WTC11 (cell line): ENCODE data around the gene CDH2. TPM values are rescaled to one million over a fixed set of nuclear protein-coding genes. Genes with fewer than 3 reads are reported as not detected.

Source experiments
- ATAC-seq: fragments of 200-7000 bp; cut with Tn5 transposase; 2 replicates; pipeline ENCODE4 v1.10.0; 2021; ENCODE audit warnings: mild to moderate bottlenecking, moderate library complexity
- CTCF ChIA-PET: fragments of 300-600 bp; sonication (Branson Sonifier 250); formaldehyde crosslinking; loops from one replicate; lab custom pipeline; 2021; ENCODE audit warnings: antibody characterized with exemption; lab: Charles Lee
- POLR2A ChIA-PET: fragments of 350-600 bp; sonication (Branson Sonifier 250); formaldehyde crosslinking; loops from one replicate; lab custom pipeline; 2021; ENCODE audit warnings: antibody characterized with exemption; lab: Charles Lee
- DNase-seq: peaks from one replicate; pipeline ENCODE4 v3.0.0; 2021; ENCODE audit warnings: low spot score
- H3K27ac Mint-ChIP-seq: 2 replicates; pipeline ENCODE4 v1.8.0; 2021; ENCODE audit warnings: mixed read lengths
- H3K27me3 Mint-ChIP-seq: 2 replicates; pipeline ENCODE4 v1.8.0; 2021; ENCODE audit warnings: low read depth, mild to moderate bottlenecking, moderate library complexity, mixed read lengths
- H3K36me3 Mint-ChIP-seq: 2 replicates; pipeline ENCODE4 v1.8.0; 2021; ENCODE audit warnings: mixed read lengths
- H3K4me1 Mint-ChIP-seq: 2 replicates; pipeline ENCODE4 v1.8.0; 2022; ENCODE audit warnings: mixed read lengths
- H3K4me3 Mint-ChIP-seq: 2 replicates; pipeline ENCODE4 v1.8.0; 2021; ENCODE audit warnings: mild to moderate bottlenecking, moderate library complexity, mixed read lengths
- H3K9me3 Mint-ChIP-seq: 2 replicates; pipeline ENCODE4 v1.8.0; 2021; ENCODE audit warnings: mixed read lengths
- CBFB ChIP-seq: sonication (generic); formaldehyde crosslinking; IDR thresholded peaks from 2 replicates; pipeline ENCODE4 v1.8.1; 2022; ENCODE audit warnings: mild to moderate bottlenecking, low read depth, missing genetic modification reagents
- CREM ChIP-seq: sonication (generic); formaldehyde crosslinking; IDR thresholded peaks from 2 replicates; pipeline ENCODE4 v1.8.1; 2022; ENCODE audit warnings: mild to moderate bottlenecking, missing genetic modification reagents, moderate library complexity
- ELF4 ChIP-seq: sonication (generic); formaldehyde crosslinking; IDR thresholded peaks from 2 replicates; pipeline ENCODE4 v1.8.1; 2022; ENCODE audit warnings: low read depth, mild to moderate bottlenecking, moderate library complexity, missing genetic modification reagents
- ESRRA ChIP-seq: sonication (generic); formaldehyde crosslinking; IDR thresholded peaks from 2 replicates; pipeline ENCODE4 v1.8.1; 2022; ENCODE audit warnings: mild to moderate bottlenecking, missing genetic modification reagents, borderline replicate concordance
- ETV6 ChIP-seq: sonication (generic); formaldehyde crosslinking; IDR thresholded peaks from 2 replicates; pipeline ENCODE4 v1.8.1; 2022; ENCODE audit warnings: mild to moderate bottlenecking, missing genetic modification reagents
- FOXK1 ChIP-seq: sonication (generic); formaldehyde crosslinking; IDR thresholded peaks from 2 replicates; pipeline ENCODE4 v1.8.0; 2022; ENCODE audit warnings: mild to moderate bottlenecking, moderate library complexity, missing genetic modification reagents
- GABPB1 ChIP-seq: sonication (generic); formaldehyde crosslinking; IDR thresholded peaks from 2 replicates; pipeline ENCODE4 v1.8.1; 2023; ENCODE audit warnings: mild to moderate bottlenecking, missing genetic modification reagents
- GRHL2 ChIP-seq: fragments of 250-450 bp; sonication (Bioruptor Pico); IDR thresholded peaks from 2 replicates; pipeline ENCODE4 v1.8.0; 2022; ENCODE audit warnings: mild to moderate bottlenecking, moderate library complexity; ENCODE audit not compliant: insufficient replicate concordance, severe bottlenecking
- NFATC4 ChIP-seq: fragments of 250-450 bp; sonication (Bioruptor Pico); IDR thresholded peaks from 2 replicates; pipeline ENCODE4 v1.9.0; 2021; ENCODE audit warnings: mild to moderate bottlenecking
- NFYB ChIP-seq: sonication (generic); formaldehyde crosslinking; conservative IDR thresholded peaks from 2 replicates; pipeline ENCODE4 v1.8.0; 2022; ENCODE audit warnings: low read depth, missing genetic modification reagents
- NR1H2 ChIP-seq: sonication (generic); formaldehyde crosslinking; IDR thresholded peaks from 2 replicates; pipeline ENCODE4 v1.9.0; 2021; ENCODE audit warnings: mild to moderate bottlenecking, moderate library complexity, missing genetic modification reagents
- OVOL2 ChIP-seq: fragments of 250-450 bp; sonication (Bioruptor Pico); IDR thresholded peaks from 2 replicates; pipeline ENCODE4 v1.9.0; 2021; ENCODE audit warnings: mild to moderate bottlenecking, borderline replicate concordance
- ZNF138 ChIP-seq: sonication (generic); formaldehyde crosslinking; conservative IDR thresholded peaks from 2 replicates; pipeline ENCODE4 v1.8.1; 2022; ENCODE audit warnings: mild to moderate bottlenecking, moderate library complexity, missing genetic modification reagents
- ZNF219 ChIP-seq: sonication (generic); formaldehyde crosslinking; IDR thresholded peaks from 2 replicates; pipeline ENCODE4 v1.8.0; 2023; ENCODE audit warnings: missing genetic modification reagents, mild to moderate bottlenecking, borderline replicate concordance
- ZNF232 ChIP-seq: sonication (generic); formaldehyde crosslinking; IDR thresholded peaks from 2 replicates; pipeline ENCODE4 v1.8.0; 2022; ENCODE audit warnings: mild to moderate bottlenecking, missing genetic modification reagents
- ZNF671 ChIP-seq: fragments of 250-450 bp; sonication (Bioruptor Pico); IDR thresholded peaks from 2 replicates; pipeline ENCODE4 v1.8.0; 2021; ENCODE audit warnings: mild to moderate bottlenecking
- total RNA-seq: library from RNA; stranded (reverse); gene quantifications from 3 replicates; pipeline ENCODE4 v1.2.3, GENCODE V29; 2021
- TF ChIP-seq, protein P1 (sequence below): sonication (generic); formaldehyde crosslinking; IDR thresholded peaks from 2 replicates; pipeline ENCODE4 v1.8.0; 2023; ENCODE audit warnings: mild to moderate bottlenecking, missing genetic modification reagents
- TF ChIP-seq, protein P2 (sequence below): sonication (generic); formaldehyde crosslinking; IDR thresholded peaks from 2 replicates; pipeline ENCODE4 v1.8.0; 2022; ENCODE audit warnings: mild to moderate bottlenecking, missing genetic modification reagents
- TF ChIP-seq, protein P3 (sequence below): fragments of 250-450 bp; sonication (Bioruptor Pico); IDR thresholded peaks from 2 replicates; pipeline ENCODE4 v1.9.0; 2021; ENCODE audit warnings: mild to moderate bottlenecking
- TF ChIP-seq, protein P4 (sequence below): sonication (generic); formaldehyde crosslinking; IDR thresholded peaks from 2 replicates; pipeline ENCODE4 v1.8.1; 2022; ENCODE audit warnings: missing genetic modification reagents, borderline replicate concordance
- TF ChIP-seq, protein P5 (sequence below): sonication (generic); formaldehyde crosslinking; IDR thresholded peaks from 2 replicates; pipeline ENCODE4 v1.8.0; 2022; ENCODE audit warnings: mild to moderate bottlenecking, missing genetic modification reagents
- TF ChIP-seq, protein P6 (sequence below): sonication (generic); formaldehyde crosslinking; conservative IDR thresholded peaks from 2 replicates; pipeline ENCODE4 v1.8.1; 2023; ENCODE audit warnings: mild to moderate bottlenecking, low read depth, missing genetic modification reagents, moderate library complexity
- TF ChIP-seq, protein P7 (sequence below): sonication (generic); formaldehyde crosslinking; IDR thresholded peaks from 2 replicates; pipeline ENCODE4 v1.8.1; 2023; ENCODE audit warnings: mild to moderate bottlenecking, moderate library complexity, missing genetic modification reagents
- TF ChIP-seq, protein P8 (sequence below): sonication (generic); formaldehyde crosslinking; IDR thresholded peaks from 2 replicates; pipeline ENCODE4 v1.8.1; 2023; ENCODE audit warnings: mild to moderate bottlenecking, missing genetic modification reagents

The CDH2 gene
- total RNA-seq, 1 experiment from 2014 or later, result 17.3 TPM

DNA sequence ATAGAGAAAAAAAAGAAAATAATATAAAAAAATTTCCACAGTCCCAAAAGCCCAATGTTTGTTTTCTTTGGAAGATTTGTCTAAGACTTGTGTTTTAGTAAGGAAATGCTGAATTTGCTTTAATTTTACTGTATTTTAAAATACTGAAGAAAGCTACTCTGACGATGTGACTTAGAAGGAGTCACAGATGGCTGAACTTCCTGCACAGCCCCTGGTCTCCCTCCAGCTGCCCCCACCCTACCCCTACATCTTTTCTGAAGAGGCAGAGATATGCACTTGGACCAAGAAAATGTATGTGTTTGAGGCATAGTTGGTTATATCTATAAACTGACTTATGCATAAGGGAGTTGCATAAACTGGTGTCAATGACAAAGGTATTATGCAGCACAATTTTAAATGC, 172.3 kb downstream of the CDH2 start:
- DNase-seq (no peak), ATAC-seq (no peak)
- CTCF ChIA-PET, result no interaction called here
- POLR2A ChIA-PET, result no interaction called here
- no peak overlapping the region for H3K27ac Mint-ChIP-seq
- H3K4me3 Mint-ChIP-seq, result no peak overlapping the region
- no peaks in the 10 kb centered on the region for H3K4me1 Mint-ChIP-seq
- no peaks in the 10 kb centered on the region for H3K36me3 Mint-ChIP-seq
- no peaks in the 10 kb centered on the region for H3K27me3 Mint-ChIP-seq
- TF ChIP-seq FOXK1 (CRISPR knock-in tag) (no peak), NR1H2 (CRISPR knock-in tag) (no peak), CREM (CRISPR knock-in tag) (no peak), ETV6 (CRISPR knock-in tag) (no peak), NFYB (CRISPR knock-in tag) (no peak), ZNF138 (CRISPR knock-in tag) (no peak), NFATC4 (CRISPR knock-in tag) (no peak)
- TF ChIP-seq, protein P1, sequence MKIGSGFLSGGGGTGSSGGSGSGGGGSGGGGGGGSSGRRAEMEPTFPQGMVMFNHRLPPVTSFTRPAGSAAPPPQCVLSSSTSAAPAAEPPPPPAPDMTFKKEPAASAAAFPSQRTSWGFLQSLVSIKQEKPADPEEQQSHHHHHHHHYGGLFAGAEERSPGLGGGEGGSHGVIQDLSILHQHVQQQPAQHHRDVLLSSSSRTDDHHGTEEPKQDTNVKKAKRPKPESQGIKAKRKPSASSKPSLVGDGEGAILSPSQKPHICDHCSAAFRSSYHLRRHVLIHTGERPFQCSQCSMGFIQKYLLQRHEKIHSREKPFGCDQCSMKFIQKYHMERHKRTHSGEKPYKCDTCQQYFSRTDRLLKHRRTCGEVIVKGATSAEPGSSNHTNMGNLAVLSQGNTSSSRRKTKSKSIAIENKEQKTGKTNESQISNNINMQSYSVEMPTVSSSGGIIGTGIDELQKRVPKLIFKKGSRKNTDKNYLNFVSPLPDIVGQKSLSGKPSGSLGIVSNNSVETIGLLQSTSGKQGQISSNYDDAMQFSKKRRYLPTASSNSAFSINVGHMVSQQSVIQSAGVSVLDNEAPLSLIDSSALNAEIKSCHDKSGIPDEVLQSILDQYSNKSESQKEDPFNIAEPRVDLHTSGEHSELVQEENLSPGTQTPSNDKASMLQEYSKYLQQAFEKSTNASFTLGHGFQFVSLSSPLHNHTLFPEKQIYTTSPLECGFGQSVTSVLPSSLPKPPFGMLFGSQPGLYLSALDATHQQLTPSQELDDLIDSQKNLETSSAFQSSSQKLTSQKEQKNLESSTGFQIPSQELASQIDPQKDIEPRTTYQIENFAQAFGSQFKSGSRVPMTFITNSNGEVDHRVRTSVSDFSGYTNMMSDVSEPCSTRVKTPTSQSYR (CRISPR knock-in tag), result no peak
- TF ChIP-seq, protein P2, sequence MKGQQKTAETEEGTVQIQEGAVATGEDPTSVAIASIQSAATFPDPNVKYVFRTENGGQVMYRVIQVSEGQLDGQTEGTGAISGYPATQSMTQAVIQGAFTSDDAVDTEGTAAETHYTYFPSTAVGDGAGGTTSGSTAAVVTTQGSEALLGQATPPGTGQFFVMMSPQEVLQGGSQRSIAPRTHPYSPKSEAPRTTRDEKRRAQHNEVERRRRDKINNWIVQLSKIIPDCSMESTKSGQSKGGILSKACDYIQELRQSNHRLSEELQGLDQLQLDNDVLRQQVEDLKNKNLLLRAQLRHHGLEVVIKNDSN (CRISPR knock-in tag), result no peak
- H3K9me3 Mint-ChIP-seq, result no peaks in the 10 kb centered on the region

DNA sequence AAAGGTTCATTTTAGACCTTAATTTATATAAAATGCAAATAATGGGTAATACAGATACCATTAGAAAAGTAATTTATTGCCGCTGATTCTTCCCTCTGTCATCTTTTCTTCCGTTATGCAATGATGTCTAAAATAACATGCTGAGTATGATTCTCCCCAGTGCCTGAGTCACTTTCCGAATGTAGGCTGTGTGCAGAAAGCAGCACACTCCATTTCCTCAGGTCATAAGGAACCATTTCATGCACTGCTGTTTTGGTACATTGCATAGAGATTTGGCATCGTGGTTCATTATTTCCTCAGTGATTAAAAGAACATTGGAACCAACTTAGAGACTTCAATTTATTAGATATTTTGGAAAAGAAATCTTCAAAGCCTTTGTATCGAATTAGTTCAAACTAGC, 173.5 kb downstream of the CDH2 start:
- POLR2A ChIA-PET, result no interaction called here
- CTCF ChIA-PET, result interaction anchor here (0.6 kb wide), 1 partner anchor 158 kb away, joined by 4 read pairs; no protein-coding TSS in a partner anchor
- ATAC-seq, result no peak
- H3K27me3 Mint-ChIP-seq, result no peaks in the 10 kb centered on the region
- H3K4me3 Mint-ChIP-seq, result no peak overlapping the region
- no peak overlapping the region for H3K27ac Mint-ChIP-seq
- no peaks in the 10 kb centered on the region for H3K9me3 Mint-ChIP-seq
- DNase-seq, result no peak
- no peaks in the 10 kb centered on the region; the same call in 1 of the 2 replicates for H3K36me3 Mint-ChIP-seq
- H3K4me1 Mint-ChIP-seq, result peaks cover 5% of the 10 kb centered on the region; the same call in 1 of the 2 replicates
- TF ChIP-seq ESRRA (CRISPR knock-in tag), result no peak
- TF ChIP-seq, protein P3, sequence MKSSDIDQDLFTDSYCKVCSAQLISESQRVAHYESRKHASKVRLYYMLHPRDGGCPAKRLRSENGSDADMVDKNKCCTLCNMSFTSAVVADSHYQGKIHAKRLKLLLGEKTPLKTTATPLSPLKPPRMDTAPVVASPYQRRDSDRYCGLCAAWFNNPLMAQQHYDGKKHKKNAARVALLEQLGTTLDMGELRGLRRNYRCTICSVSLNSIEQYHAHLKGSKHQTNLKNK (CRISPR knock-in tag), result no peak
- TF ChIP-seq, protein P4, sequence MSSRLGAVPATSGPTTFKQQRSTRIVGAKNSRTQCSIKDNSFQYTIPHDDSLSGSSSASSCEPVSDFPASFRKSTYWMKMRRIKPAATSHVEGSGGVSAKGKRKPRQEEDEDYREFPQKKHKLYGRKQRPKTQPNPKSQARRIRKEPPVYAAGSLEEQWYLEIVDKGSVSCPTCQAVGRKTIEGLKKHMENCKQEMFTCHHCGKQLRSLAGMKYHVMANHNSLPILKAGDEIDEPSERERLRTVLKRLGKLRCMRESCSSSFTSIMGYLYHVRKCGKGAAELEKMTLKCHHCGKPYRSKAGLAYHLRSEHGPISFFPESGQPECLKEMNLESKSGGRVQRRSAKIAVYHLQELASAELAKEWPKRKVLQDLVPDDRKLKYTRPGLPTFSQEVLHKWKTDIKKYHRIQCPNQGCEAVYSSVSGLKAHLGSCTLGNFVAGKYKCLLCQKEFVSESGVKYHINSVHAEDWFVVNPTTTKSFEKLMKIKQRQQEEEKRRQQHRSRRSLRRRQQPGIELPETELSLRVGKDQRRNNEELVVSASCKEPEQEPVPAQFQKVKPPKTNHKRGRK (CRISPR knock-in tag), result no peak
- no peak for TF ChIP-seq ZNF671 (CRISPR knock-in tag)
- no peak for TF ChIP-seq OVOL2 (CRISPR knock-in tag)
- no peak for TF ChIP-seq ZNF138 (CRISPR knock-in tag)
- TF ChIP-seq CREM (CRISPR knock-in tag), result no peak
- TF ChIP-seq, protein P5, sequence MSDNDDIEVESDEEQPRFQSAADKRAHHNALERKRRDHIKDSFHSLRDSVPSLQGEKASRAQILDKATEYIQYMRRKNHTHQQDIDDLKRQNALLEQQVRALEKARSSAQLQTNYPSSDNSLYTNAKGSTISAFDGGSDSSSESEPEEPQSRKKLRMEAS (CRISPR knock-in tag), result no peak
- TF ChIP-seq, protein P6, sequence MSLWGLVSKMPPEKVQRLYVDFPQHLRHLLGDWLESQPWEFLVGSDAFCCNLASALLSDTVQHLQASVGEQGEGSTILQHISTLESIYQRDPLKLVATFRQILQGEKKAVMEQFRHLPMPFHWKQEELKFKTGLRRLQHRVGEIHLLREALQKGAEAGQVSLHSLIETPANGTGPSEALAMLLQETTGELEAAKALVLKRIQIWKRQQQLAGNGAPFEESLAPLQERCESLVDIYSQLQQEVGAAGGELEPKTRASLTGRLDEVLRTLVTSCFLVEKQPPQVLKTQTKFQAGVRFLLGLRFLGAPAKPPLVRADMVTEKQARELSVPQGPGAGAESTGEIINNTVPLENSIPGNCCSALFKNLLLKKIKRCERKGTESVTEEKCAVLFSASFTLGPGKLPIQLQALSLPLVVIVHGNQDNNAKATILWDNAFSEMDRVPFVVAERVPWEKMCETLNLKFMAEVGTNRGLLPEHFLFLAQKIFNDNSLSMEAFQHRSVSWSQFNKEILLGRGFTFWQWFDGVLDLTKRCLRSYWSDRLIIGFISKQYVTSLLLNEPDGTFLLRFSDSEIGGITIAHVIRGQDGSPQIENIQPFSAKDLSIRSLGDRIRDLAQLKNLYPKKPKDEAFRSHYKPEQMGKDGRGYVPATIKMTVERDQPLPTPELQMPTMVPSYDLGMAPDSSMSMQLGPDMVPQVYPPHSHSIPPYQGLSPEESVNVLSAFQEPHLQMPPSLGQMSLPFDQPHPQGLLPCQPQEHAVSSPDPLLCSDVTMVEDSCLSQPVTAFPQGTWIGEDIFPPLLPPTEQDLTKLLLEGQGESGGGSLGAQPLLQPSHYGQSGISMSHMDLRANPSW (CRISPR knock-in tag), result no peak
- no peak for TF ChIP-seq ZNF219 (CRISPR knock-in tag)
- TF ChIP-seq, protein P7, sequence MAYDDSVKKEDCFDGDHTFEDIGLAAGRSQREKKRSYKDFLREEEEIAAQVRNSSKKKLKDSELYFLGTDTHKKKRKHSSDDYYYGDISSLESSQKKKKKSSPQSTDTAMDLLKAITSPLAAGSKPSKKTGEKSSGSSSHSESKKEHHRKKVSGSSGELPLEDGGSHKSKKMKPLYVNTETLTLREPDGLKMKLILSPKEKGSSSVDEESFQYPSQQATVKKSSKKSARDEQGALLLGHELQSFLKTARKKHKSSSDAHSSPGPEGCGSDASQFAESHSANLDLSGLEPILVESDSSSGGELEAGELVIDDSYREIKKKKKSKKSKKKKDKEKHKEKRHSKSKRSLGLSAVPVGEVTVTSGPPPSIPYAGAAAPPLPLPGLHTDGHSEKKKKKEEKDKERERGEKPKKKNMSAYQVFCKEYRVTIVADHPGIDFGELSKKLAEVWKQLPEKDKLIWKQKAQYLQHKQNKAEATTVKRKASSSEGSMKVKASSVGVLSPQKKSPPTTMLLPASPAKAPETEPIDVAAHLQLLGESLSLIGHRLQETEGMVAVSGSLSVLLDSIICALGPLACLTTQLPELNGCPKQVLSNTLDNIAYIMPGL (CRISPR knock-in tag), result no peak
- TF ChIP-seq ZNF232, result no peak
- TF ChIP-seq, protein P8, sequence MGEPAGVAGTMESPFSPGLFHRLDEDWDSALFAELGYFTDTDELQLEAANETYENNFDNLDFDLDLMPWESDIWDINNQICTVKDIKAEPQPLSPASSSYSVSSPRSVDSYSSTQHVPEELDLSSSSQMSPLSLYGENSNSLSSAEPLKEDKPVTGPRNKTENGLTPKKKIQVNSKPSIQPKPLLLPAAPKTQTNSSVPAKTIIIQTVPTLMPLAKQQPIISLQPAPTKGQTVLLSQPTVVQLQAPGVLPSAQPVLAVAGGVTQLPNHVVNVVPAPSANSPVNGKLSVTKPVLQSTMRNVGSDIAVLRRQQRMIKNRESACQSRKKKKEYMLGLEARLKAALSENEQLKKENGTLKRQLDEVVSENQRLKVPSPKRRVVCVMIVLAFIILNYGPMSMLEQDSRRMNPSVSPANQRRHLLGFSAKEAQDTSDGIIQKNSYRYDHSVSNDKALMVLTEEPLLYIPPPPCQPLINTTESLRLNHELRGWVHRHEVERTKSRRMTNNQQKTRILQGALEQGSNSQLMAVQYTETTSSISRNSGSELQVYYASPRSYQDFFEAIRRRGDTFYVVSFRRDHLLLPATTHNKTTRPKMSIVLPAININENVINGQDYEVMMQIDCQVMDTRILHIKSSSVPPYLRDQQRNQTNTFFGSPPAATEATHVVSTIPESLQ (CRISPR knock-in tag), result no peak
- TF ChIP-seq GRHL2 (CRISPR knock-in tag), result no peak
- no peak for TF ChIP-seq CBFB (CRISPR knock-in tag)
- no peak for TF ChIP-seq GABPB1
- TF ChIP-seq ELF4 (CRISPR knock-in tag), result no peak
